Peyer's patch (tissue), 4 donors: ENCODE results near the gene ASPSCR1. TPM values are rescaled to one million over a fixed set of nuclear protein-coding genes. Genes with fewer than 3 reads are reported as not detected.

ENCODE experiments used
- DNase-seq, 3 donors: peaks; one replicate each; pipeline ENCODE4 v3.0.0-alpha.2; 2017 to 2019
- H3K27ac ChIP-seq, 4 donors: fragments of 200-600 bp; sonication (generic); one replicate each; pipeline ENCODE4 v1.5.1; 2016 to 2019
- H3K27me3 ChIP-seq, 2 donors: fragments of 200-600 bp; sonication (generic); one replicate each; pipeline ENCODE4 v1.5.1; 2019
- H3K36me3 ChIP-seq, 3 donors: fragments of 200-600 bp; sonication (generic); one replicate each; pipeline ENCODE4 v1.5.1; 2016 to 2019
- H3K4me1 ChIP-seq, 4 donors: fragments of 200-600 bp; sonication (generic); one replicate each; pipeline ENCODE4 v1.5.1; 2016 to 2019
- H3K4me3 ChIP-seq, 4 donors: fragments of 200-600 bp; sonication (generic); 1 replicate in 3 of 4; 2 replicates in 1 of 4; pipeline ENCODE4 v1.5.1; 2016 to 2019; ENCODE audit warnings: mild to moderate bottlenecking in 1 of 4
- H3K9me3 ChIP-seq, 4 donors: fragments of 200-600 bp; sonication (generic); one replicate each; pipeline ENCODE4 v1.5.1; 2016 to 2019; ENCODE audit warnings: mild to moderate bottlenecking in 1 of 4
- POLR2A ChIP-seq, 2 donors: fragments of 450-650 bp; IDR thresholded peaks; one replicate each; pipeline ENCODE4 v1.5.1; 2017; ENCODE audit warnings: antibody characterized with exemption in 2 of 2, mild to moderate bottlenecking in 2 of 2, moderate library complexity in 2 of 2
- total RNA-seq, 4 donors: library from RNA; depleted of rRNA; stranded (reverse); fragments of >200 nt; gene quantifications; one replicate each; pipeline ENCODE4 v1.1.0, GENCODE V29; 2016
- TF ChIP-seq, protein P1 (sequence below), 6 experiments: fragments of 450-650 bp in 4 of 6; fragments of 200-600 bp in 2 of 6; sonication (generic) in 1 of 6; IDR thresholded peaks; one replicate each; pipeline ENCODE4 v1.5.1; 2017 to 2019; ENCODE audit warnings: antibody characterized with exemption in 6 of 6, mild to moderate bottlenecking in 3 of 6, moderate library complexity in 1 of 6

The ASPSCR1 gene
- total RNA-seq, 4 donors from 2014 or later = 31.6 to 70.1 (median 49.9) TPM

DNA sequence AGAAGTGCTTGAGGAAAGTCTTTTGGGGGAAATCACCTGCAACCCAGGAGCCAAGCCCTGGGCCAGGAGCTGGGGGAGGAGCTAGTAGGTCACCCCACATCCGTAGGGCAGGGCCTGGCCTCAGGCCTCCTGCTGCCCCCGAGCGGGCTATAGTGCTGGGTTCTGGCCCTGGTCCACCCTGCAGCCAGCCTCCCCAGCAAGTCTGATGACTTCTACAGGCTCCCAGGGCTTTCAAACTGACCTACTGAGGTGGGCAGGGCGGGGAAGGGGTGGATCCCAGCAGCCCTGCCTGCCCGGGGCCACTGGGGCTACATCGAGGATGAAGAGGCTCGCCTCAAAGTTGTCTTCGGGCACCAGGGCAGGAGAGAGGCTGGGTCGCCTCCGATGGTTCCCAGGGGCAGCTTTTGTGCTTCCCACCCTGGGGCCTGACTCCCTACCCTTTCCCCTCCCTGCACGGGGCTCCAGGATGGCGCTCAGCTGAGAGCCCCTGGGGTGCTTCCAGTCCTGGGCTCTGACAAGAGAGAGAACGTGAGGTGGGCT lies 40.3 kb downstream of the ASPSCR1 start:
- no peaks in the 10 kb centered on the region for H3K9me3 ChIP-seq
- no peak for TF ChIP-seq POLR2A (IDR thresholded peaks at IDR 0.05)
- no peak for DNase-seq
- no peaks in the 10 kb centered on the region for H3K27me3 ChIP-seq
- peaks cover 0 to 26% (median 14%) of the 10 kb centered on the region in 4 donors for H3K4me1 ChIP-seq
- no peak overlapping the region for H3K27ac ChIP-seq
- H3K4me3 ChIP-seq = no peak overlapping the region
- H3K36me3 ChIP-seq = peaks cover 0 to 14% (median 0%) of the 10 kb centered on the region in 3 donors

DNA sequence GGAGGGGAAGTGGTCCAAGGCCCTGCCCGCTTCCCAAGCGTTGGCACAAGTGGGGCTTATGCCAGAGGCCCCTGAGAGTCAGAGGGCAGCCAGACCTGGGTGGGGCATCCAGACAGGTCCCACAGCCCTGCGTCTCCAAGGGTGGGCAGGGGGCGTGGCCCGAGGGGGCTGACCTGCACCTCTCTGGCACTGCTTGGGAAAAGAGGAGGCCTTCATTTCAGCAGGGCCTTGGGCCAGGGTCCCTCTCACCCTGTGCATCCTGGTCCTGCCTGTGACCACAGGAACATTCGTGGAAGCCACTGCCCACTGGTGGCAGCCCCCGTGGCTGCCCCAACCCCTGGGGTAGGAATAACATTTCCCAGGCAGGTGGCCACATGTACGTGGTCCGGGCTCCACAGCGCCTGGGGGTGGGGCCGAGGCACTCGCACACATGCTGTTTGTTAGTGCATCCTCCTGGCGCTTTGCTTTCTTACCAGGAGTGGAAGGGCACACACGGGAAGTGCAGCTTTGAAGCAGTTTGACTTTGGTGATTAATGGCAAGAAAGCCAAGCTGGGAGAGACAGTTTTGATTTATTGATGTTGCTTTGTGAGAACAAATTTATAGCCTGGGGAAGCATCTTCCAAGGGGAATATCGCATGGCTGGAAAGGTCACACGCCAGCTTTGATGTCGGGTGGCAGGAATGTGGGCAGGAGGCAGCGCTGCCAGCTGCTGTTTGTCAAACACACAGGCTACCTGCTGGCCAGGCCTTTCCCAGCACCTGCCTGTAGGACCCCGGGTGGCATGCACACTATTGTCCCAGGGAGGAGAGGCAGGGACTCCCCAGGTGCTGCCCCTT lies 40.9 kb downstream of the ASPSCR1 start:
- Histone ChIP-seq H3K27ac (no peak overlapping the region), H3K4me3 (no peak overlapping the region), H3K27me3 (no peaks in the 10 kb centered on the region), H3K36me3 (peaks cover 0 to 14% (median 0%) of the 10 kb centered on the region in 3 donors), H3K4me1 (peaks cover 0 to 26% (median 14%) of the 10 kb centered on the region in 4 donors), H3K9me3 (no peaks in the 10 kb centered on the region)
- no peak for TF ChIP-seq POLR2A (IDR thresholded peaks at IDR 0.05)
- TF ChIP-seq, protein P1, sequence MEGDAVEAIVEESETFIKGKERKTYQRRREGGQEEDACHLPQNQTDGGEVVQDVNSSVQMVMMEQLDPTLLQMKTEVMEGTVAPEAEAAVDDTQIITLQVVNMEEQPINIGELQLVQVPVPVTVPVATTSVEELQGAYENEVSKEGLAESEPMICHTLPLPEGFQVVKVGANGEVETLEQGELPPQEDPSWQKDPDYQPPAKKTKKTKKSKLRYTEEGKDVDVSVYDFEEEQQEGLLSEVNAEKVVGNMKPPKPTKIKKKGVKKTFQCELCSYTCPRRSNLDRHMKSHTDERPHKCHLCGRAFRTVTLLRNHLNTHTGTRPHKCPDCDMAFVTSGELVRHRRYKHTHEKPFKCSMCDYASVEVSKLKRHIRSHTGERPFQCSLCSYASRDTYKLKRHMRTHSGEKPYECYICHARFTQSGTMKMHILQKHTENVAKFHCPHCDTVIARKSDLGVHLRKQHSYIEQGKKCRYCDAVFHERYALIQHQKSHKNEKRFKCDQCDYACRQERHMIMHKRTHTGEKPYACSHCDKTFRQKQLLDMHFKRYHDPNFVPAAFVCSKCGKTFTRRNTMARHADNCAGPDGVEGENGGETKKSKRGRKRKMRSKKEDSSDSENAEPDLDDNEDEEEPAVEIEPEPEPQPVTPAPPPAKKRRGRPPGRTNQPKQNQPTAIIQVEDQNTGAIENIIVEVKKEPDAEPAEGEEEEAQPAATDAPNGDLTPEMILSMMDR (IDR thresholded peaks at IDR 0.05) = no peak
- DNase-seq = no peak

DNA sequence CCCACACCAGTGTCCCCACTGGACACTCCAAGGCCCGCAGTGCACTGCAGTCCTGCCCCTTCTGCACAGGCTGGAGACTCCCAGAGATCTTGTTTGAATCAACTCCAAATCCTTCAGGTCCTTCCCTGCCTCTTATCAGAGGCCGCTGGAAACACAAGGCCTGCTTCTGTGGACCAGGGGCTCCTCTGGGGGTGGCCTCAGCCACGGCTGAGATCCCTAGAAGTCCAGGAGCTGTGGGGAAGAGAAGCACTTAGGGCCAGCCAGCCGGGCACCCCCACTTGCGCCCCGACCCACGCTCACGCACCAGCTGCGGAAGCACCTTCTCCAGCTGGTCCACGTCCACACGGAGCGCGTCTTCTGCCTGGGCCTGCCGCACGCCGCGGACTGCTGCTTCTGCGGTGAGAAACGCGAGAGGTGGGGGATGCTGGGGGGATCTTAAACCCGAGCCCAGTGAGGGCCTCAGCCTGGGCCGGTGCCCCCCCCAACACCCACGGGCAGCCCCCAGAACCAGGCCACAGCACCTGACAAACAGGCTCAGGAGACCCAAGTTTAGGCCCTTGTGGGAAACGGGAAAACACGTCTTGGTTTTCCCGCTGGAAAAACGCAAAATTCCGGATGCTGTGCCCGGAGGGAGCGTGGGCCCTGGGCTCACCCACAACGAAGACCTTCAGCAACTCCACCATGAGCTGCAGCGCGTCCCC lies 41.7 kb downstream of the ASPSCR1 start:
- Histone ChIP-seq H3K27ac (no peak overlapping the region), H3K4me3 (no peak overlapping the region), H3K9me3 (no peaks in the 10 kb centered on the region), H3K27me3 (no peaks in the 10 kb centered on the region), H3K36me3 (peaks cover 0 to 14% (median 0%) of the 10 kb centered on the region in 3 donors), H3K4me1 (peaks cover 3 to 31% (median 19%) of the 10 kb centered on the region in 4 donors)
- TF ChIP-seq, protein P1 (IDR thresholded peaks at IDR 0.05) = no peak
- TF ChIP-seq POLR2A (IDR thresholded peaks at IDR 0.05) = no peak
- DNase-seq = no peak

DNA sequence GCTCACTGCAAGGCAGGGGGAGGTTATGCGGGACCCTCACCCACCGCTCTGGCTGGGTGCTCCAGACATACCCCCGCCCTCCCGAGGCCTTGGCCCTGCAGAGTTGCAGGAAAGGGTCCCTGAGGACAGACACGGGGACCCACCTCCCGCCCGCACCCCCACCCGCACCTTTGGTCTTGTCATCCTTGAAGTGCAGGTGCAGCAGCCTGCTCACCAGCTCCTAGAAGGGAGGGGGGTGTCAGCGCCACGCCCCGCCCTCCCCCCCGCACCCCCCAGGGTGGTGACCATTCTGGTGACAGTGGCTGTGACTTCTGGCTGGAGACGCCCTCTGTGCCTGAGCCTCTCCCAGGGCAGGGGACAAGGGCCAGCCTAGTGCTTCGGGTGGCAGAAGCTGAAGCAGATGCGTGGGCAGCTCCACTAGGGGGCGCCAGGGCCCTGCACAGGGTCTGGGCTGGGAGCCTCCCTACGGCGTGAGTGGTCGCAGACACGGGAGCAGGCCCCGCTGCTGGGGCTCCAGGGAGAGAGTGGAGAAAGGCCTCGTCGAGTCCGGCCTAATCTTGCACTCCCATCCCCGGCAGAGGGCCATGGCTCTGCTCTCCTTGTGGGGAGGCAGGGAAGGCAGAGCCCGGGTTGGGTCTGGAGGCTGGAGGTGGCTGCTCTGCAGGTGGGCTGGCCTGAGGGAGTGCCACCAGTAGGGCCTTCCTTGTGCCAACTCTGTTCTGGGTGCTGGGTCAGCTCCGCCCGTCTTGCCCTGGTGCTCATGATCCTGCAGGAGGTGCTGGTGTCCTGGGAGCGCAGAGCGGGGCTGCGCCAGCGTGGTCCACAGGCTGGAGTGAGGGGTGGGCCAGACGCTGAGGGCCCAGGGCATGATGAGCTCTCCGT lies 42.5 kb downstream of the ASPSCR1 start:
- Histone ChIP-seq H3K4me1 (peaks cover 3 to 35% (median 19%) of the 10 kb centered on the region in 4 donors), H3K4me3 (no peak overlapping the region), H3K36me3 (peaks cover 0 to 14% (median 0%) of the 10 kb centered on the region in 3 donors), H3K27ac (no peak overlapping the region), H3K27me3 (no peaks in the 10 kb centered on the region), H3K9me3 (no peaks in the 10 kb centered on the region)
- TF ChIP-seq POLR2A (IDR thresholded peaks at IDR 0.05) = no peak
- TF ChIP-seq, protein P1 (IDR thresholded peaks at IDR 0.05) = peak; percentile 53 to 76 (median 68)
- peak; percentile 42 to 80 (median 78) for DNase-seq

DNA sequence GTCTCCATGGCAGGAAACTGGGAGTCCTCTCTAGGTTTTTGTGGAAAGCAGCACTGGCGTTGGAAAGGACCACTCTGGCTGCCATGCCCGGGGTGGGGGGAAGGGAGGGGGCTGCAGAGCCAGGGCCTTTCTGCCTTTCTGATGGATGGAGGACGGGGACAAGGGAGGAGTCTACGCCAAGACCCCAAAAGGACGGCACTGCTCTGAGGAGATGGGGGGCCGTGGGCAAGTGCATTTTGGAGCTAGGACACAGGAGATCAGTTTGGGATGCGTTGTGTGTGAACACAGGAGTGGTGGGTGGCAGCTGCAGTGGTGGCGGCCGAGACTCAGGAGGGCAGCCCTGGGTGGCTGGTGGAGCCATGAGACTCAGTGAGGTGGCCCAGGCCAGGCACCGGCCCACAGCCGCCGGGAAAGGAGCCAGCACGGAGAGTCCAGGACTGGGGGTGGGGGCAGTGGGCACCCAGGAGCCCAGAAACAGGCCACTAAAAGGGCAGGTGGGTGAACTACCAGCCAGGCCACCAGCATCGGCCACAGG lies 43.2 kb downstream of the ASPSCR1 start:
- TF ChIP-seq POLR2A (IDR thresholded peaks at IDR 0.05) = no peak
- TF ChIP-seq, protein P1 (IDR thresholded peaks at IDR 0.05) = no peak
- Histone ChIP-seq H3K36me3 (peaks cover 0 to 14% (median 0%) of the 10 kb centered on the region in 3 donors), H3K9me3 (no peaks in the 10 kb centered on the region), H3K4me1 (peaks cover 3 to 35% (median 19%) of the 10 kb centered on the region in 4 donors), H3K27ac (no peak overlapping the region), H3K27me3 (no peaks in the 10 kb centered on the region), H3K4me3 (no peak overlapping the region)
- no peak for DNase-seq
